Cerebellar nuclear complex (tissue), 1 donor: ENCODE data around the gene RALGPS1.

ENCODE experiments used
- DNase-seq, 2 experiments: peaks; one replicate each; lab custom pipeline; 2025; lab: John Stamatoyannopoulos, UW

Gene RALGPS1

DNA sequence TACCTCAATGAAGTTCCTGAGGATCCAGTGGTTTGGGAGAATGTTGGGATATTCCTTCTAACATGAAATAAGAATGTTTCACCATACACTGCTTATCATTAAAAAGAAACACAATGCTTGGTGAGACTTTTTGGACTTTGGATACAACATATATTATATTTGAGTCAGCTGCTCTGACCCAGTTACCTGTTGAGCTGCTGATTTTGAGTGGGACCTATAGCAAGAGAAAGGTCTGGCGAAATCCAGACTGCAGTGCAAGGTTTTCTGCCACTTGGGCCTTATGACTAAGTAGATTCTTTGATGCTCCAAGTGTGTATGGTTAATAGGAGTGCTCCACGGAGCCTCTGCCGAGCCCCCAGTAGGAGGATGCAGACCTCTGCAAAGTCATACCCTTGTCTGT, 10.0 kb upstream of the RALGPS1 start:
- no peak for DNase-seq

DNA sequence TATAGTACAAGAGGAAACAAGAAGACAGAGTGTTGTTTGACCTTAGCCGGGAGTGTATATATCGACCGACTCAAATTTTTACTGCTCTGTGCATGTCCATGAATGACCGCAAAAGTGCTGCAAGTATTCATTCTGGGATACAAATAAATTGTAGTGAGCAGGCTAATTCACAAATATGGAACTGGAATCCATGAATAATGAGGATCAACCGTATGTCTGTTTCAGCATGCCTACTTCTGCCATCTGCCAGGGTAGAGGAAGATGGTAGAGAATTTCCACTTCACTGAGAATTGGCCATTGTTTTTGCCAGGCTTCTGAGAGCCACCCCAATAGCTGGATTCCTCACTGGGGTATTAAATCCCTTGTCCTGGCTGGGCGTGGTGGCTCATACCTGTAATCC, 8.5 kb upstream of the RALGPS1 start:
- peak in 1 of 2 experiments; percentile 19 for DNase-seq

DNA sequence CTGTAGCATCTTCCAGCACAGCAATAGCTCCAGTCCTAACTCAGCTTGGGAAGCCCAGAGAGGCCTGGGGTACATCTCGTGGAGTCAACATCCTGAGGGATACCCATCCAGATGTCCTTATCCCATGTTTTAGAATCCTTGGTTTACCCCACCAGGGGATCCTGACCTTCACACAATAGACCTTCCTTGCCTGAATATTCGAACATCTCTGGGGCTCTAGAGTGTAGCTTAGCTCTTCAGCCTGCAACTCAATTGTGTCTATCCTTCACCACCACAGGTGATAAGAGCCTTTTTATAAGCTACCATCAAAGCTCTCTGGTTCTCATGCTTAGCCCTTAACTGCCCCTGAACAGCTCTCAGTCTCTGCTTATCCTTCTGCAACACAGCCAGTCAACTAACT, 7.5 kb upstream of the RALGPS1 start:
- DNase-seq: no peak

DNA sequence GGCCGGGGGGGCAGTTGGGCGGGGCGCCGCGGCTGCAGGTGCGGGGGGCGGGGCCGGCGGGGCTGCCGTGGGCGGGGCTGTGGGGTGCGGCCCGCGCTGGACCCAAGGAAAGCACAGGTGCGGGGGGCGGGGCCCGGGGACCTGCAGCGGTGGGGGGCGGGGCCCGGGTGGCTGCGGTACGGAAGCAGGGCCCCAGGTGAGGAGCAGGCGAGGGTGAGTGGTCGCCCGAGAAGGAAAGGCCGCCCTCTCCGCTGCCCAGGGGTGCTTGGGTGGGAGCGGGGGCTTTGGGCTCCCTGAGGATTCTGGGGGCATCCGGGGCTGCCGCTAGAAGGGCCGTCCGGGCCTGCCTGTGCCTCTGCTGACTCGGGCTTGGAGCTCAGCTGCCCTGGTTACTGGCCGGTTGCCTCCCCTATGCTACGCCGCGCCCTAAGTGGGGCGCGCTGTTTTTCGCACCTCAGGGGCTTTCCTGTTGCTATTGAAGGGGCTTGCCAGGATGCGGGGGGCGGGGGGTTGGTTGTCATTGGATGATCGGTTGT, 767 bp downstream of the RALGPS1 start:
- DNase-seq: no peak

DNA sequence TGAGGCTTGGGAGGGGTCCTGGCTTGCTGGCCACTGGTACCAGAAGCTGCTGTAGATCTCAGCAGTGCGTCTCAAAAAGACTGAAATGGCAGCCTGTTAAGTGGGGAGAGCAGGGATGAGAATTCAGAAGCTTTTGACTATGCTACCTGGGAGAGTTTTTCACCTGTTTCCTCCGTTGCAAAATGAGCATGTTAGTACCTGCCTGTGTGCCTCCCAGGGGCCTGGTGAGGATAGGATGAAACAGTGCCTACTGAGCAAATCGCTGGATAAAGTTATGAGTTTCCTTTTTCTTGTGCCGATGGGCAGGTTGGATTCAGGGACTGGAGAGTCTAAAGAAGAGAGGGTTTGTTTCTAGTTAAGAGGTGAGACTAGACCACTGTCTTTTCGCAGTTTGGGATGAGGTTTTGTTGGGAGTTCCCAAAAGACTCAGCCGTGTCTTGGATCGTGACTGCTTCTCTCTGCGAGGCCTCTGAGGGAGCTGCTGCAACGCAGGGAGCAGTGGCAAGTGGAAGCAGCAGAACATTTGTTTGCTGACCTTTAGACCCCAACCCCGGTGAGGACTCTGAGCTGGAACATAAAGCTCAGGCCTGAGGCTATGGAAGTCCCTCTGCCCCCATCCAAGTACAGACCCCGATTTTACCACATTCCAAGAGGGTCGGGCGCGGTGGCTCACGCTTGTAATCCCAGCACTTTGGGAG, 1.4 kb downstream of the RALGPS1 start:
- no peak for DNase-seq

DNA sequence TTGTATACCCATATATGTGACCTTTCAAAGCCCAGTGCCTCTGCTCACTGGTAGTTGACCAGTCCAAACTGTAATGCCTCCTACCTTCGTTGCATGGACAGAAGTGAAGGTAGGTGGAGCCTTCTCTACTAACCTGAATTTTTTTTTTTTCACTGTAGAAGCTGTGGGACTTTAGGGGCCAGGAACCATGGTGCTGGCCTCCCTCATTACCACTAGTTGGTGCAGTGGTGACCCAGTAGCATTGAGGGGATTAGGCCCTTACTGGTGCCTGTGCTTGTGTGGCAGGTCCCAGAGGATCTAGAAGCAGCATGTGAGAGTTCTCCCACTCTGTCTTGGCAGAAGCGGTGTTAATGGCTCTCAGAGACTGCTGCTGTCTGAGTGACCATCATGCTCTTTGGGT, 2.3 kb downstream of the RALGPS1 start:
- no peak for DNase-seq

DNA sequence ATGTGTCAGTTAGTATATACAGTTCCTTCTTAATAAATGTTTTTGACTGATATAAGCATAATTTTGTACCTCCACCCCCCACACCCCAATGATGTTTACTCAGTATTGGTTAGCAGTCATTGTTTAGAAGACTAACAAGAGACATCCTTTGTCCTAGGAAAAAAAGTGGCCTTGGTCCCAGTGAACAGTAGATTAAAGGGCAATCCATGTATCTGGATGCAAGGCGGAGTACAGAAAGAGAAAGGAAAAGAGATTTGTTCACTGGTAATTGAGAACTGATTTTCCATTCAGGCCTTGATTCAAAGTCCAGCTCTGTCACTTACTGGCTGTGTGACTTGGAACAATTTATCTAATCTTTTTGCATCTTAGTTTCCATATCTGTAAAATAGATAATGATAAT, 4.6 kb downstream of the RALGPS1 start:
- no peak for DNase-seq

DNA sequence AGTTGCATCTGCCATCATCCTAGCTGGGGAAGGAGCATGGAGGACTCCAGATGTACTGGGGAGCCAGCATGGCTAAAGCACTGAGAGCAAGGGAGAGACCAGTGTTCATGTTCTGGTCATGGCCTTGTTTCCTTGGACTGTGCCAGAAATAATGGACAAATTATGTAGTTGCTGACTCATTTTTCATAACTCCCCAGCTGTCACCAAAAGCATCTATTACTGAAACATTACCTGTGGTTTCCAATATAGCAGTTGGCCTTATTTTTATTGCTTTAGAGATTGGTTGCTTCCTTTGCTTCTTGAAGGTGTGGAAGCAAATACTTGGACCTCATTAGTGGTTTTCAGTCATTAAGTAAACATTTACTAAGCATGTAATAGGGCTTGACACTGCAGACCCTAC, 11.3 kb downstream of the RALGPS1 start:
- no peak for DNase-seq

DNA sequence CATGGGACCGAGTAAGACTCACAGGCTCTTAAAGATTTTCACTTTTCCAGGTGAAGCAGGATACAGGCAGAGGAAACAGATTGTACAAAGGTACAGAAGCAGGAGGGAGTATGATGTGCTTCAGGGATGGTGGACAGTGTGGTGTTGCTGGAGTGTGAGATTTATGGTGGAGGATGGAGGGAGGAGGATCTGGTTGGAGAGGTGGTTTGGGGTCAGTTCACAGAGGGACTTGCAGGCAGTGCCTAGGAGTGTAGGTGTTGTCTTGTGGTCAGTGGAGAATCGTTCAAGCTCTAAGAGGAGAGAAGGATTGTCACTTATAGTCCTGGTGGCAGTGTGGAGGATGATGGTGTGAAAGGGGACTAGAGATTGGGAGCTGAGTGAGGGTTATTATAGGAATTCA, 11.8 kb downstream of the RALGPS1 start:
- DNase-seq: no peak

DNA sequence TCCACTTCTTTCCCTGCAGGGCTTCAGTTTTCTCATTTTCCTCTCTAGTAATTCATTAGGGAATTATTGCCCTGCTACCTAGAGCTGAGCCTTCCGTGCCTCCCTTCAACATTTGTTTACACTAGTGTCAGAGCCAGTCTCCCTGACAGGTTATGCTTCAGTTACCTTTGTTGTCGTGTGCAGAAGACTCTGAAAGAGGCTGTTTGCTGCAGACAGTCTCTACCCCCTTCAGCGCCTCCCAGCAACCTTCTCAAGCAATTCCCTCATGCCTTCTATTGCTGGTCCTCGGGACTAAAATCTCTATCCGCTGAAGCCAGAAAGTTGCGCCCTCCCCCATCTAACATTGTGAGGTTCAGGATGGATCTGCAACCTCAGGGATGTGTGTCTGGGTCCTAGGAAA, 12.8 kb downstream of the RALGPS1 start:
- DNase-seq: no peak

DNA sequence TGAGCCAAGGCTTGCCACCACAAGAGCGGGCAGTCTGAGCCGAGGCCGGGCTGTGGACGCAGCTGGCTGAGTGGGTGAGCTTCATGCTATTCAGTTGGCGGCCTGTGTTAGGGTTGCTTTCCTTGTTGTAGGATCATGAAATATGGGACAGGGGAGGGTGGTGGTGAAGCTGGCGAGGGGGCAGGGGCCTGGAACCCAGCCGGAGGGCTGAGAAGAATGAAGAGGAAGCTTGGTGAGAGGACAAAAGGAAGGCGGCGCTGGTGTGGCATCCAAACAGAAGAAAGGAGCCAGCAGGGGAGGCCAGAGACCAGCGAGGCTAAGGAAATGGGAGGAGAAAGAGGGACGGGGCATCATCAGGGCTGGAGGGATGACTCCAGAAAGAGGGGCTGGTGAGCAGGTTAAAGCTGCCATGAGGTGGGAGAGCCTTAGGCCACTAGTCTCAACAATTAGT, 18.3 kb downstream of the RALGPS1 start:
- DNase-seq: no peak

DNA sequence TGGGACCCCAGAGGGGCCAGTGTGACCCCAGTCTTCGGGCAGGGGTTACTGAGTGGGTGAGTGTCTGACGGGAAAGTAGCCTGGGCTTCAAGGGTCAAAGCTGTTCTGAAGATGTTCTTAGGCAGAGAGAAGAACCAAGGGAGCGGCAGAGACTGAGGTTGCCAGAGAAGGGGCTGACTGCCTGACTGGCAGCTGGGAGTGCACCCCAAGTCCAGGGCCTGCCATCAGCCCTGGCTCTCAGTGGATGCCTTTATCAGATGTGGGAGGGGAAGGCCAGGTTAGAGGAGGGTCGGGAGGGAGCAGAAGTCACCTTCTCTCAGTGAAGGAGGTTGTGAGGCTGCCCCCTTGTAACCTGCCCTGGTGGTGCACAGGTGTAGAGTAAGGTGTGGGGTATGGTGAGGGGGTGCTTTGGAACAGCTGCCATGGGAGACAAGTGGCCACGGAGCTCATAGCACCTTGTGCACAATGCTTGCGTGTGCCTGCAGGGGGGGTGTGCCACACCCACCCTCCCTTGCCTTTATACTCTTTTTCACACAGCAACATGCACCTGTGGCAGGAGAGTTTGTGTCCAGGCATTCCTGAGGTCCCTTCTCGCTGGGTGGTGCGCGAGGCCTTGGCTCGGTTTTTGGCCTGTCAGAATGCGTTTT, 18.9 kb downstream of the RALGPS1 start:
- no peak for DNase-seq

DNA sequence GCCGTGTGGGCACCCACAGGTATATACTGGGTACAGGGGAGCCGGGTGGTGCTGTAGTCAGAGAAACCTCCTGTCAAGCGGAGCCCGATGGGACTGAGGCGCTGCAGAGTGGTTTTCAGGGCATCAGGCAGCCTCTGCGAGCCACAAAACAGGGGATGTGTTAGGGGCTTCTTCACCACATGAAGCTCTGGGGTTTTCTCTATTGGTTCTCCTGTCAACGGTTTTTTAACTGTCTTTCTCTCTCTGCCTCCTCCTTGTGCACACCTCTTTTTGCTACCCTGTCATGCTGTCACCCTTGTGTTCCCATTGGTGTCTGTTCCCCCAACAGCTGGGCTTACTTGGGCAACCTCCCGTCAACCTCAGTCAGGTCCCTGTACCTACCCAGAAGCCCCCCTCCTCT, 19.9 kb downstream of the RALGPS1 start:
- no peak for DNase-seq

DNA sequence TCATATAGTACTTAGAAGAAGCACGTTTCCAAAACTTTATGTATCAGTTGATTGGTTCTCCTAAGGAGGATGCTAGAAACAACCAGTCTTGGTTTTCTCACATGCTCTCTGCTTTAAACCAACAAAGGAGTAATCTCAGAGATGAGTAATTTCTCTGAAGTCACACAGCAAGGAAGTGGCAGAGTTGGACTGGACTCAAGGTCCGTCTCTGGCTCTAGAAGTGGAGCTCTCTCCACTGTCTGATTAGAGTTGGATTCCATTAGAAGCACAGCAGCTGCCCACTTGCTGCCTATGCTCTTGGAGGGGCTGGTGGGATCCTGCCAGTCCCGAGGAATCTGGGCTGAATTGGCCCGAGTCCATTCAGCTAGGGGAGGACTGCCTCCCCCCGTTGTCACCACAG, 21.0 kb downstream of the RALGPS1 start:
- DNase-seq: no peak

DNA sequence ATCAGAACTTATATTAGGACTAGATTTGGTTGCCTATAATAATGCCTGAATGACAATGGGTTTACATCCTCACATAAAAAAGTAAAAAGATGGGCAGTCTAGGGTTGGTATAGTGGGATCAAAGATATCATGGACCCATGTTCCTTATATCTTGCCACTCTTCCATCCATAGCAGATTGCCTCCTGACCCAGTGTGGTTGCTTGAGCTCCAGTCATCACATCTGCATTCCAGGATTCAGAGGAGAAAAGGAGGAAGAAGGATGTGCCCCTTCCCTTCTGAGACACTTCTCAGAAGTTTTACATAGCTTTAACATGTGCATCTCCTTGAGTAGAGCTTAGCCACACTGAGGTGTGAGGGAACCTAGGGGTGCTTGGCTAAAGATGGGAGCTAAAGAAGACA, 22.9 kb downstream of the RALGPS1 start:
- no peak for DNase-seq

DNA sequence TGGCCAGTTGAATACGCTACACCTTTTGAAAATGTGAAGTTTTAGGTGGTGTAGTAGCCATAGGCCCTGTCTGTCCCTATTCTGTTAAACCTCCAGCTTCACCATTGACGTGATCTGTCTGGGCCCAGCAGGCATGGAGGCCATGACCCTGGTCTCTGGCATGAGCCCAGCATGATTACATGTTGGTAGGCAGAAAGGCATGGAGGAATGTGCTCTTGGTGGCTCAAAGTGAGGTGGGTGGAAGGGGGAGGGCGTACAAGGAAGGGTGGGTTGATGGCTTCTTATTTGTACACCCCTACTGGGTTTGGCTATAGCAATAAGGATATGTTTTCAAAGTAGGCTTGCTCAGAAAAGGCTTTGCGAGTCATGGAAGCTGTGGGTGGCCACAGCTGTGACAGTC, 23.7 kb downstream of the RALGPS1 start:
- DNase-seq: no peak

DNA sequence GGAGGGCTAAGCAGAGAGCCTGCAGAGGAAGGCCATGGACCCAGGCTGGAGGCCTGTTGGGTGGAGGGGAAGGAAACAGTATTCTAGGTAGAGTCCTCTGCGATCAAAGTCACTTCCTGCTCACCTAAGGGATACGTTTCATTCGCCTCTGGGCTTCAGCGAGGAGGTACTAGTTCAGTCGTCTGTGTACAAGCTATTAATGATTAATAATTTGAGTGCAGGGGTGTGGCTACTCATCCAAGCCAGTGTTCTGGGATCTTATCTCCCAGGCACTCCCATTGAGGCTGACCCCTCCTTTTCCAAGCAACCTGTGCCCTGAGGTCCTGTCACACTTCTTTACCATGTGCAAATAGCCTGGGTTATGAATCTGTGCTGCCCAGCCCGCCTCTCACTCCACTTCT, 25.2 kb downstream of the RALGPS1 start:
- no peak for DNase-seq

DNA sequence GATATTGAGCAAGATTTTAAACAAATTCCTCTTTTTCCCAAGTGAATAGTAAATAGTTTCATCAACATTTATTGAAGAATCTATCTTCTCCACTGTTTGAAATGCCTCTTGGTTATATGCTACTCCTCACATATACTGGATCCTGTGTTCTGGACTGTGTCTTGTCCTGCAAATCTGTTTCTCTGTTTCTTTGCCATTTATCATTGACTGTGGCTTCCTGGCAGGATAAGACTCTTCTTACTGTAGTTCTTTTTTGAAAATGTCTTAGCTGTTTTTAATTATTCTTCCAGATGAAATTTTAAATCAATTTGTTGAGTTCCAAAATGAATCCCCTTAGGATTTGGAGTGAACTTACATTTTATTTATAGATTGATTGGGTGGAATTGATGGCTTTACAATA, 27.8 kb downstream of the RALGPS1 start:
- no peak for DNase-seq

DNA sequence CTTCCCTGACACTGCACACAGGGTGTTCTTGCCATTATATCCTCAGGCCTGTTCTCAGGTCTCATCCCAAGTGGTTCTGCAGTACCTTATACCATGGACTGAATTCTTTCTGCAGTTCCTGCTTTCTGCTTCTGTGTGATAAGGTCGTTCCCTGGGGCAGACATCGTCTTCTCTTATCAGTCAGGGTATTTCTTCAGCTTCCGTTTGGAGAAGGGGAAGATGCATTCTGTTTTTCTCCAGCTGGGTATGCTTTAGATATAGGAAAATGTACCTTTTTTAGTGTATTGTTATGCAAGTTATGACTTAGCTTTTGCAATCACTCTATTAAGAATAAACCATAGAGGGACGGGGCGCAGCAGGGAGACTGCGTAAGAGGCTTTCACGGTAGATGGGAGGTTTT, 31.1 kb downstream of the RALGPS1 start:
- DNase-seq: no peak

DNA sequence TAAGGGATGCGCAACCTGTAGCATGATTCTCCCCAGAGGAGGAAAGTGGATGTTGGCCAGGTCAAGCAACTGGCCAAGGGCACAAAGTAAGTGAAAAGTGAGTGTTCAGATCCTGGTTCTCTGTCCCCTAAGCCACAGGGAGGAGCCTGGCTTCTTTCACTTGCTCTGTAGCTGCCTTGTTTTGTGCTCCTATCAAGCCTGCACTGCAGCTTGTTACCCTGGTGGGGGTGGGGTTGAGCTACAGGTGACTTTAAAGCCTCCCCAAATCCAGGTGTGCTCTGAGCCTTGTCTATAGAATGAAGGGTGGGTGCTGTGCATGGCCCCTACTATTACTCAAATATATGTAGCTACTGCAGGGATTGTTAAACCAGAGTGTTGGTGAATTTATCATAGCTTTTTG, 32.9 kb downstream of the RALGPS1 start:
- no peak for DNase-seq

DNA sequence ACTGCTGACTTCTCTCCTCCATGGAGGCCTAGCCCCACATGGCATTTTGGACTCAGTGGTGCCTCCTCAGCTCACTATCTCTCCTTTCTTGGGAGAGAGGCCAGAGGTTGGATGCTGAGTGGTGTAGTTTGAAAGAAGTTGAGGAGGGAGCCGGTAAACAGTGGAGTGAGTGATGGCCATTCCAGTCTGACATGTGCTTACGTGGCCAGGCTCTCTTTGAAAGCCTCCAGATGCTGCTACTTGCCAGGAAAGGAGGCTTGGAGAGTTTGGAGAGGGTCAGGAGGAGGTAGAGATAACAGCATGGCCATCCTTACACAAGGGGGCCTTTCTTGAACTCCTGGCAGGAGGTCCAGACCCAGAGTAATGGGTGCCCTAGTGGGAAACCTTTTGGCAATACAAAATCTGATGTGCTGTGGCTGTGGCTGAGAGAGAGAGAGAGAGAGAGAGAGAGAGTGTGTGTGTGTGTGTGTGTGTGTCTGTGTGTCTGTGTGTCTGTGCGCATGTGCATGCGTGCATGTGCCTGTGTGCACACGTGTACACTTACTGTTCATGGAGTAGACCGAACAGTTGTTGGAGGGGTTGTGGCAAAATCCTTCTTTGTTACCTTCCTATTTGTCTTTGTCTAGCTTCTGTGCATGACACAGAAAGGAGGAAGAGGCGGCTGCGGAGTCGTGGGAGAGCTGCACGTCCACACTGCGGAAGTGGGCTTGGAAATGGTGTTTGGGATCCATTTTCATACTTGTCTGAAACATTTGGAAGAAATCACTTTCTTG, 37.8 kb downstream of the RALGPS1 start:
- no peak for DNase-seq

DNA sequence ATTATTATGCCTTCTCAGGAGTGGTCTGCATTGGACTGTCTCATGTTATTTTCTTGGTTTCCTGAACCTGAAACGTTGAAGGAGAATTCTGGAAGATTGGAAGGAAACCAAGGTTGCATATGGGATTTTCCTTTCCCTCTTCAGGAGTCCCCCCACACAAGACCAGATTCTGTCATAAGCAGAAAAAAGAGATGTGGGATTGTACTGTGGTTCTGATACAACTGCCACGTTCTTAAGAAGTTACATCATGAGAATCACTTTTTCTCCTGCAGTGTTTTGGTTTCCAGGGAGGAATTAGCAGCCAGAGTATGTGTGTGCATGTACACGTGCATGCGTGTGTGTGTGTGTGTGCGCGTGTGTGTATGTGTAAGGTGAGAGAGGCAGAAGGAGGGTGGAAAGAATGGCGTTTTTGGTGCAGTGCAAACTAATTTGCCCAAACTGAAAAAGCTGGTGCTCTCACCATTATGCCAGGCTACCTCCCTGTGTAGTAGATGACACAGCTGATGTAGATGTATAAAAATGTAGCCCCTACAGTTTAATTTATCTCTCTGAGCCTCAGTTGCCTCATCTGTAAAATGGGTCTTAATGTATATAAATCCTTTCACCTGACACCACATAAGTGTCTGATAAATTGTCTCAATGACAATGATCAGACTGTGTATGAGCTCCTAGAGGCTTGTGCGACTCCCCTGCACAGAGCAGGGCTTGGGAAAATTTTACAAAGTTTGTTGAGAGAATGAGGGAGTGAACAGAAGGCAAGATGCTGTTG, 38.6 kb downstream of the RALGPS1 start:
- DNase-seq: no peak
